ENCODE results near the gene GTF2IRD1. TPM values are rescaled to one million over a fixed set of nuclear protein-coding genes. Genes with fewer than 3 reads are reported as not detected.
A peak's percentile ranks its signal among the peaks of the same experiment; 100 is the strongest.

Gene GTF2IRD1
- total and polyA plus RNA-seq, 9 of the 15 experiments (the other 6 are each of a cell fraction or from before 2014, with no cell fraction given) = 9.1 to 30.2 (median 14.0) TPM

GRCh38 chr7:74417419-74417971 lies 36.2 kb upstream of the GTF2IRD1 start (continued):
- TF ChIP-seq FOXK2 (conservative IDR thresholded peaks at IDR 0.05 in 1 of 2, IDR thresholded peaks at IDR 0.05 in 1 of 2; ENCODE audit: low read depth in 2 of 2) (peak in 1 of 2 experiments; percentile 24; a peak in 1 of 4 replicates), KDM4B (IDR thresholded peaks at IDR 0.05; ENCODE audit: borderline replicate concordance in 2 of 2, low read depth in 1 of 2) (no peak), NELFE (IDR thresholded peaks at IDR 0.05; ENCODE audit: insufficient read depth, insufficient read length) (no peak), ZNF232 (CRISPR knock-in tag; IDR thresholded peaks at IDR 0.05) (no peak), UBTF (IDR thresholded peaks at IDR 0.05; ENCODE audit: borderline replicate concordance in 1 of 2, low read depth in 2 of 2, low read length in 2 of 2) (no peak), TSHZ1 (CRISPR knock-in tag; IDR thresholded peaks at IDR 0.05) (no peak), ZNF224 (CRISPR knock-in tag; IDR thresholded peaks at IDR 0.05) (no peak), ZNF140 (CRISPR knock-in tag; IDR thresholded peaks at IDR 0.05) (no peak), ELK1 (CRISPR knock-in tag; IDR thresholded peaks at IDR 0.05) (no peak), ILK (tag; IDR thresholded peaks at IDR 0.05; ENCODE audit: borderline replicate concordance, low read depth) (no peak), ZNF717 (CRISPR knock-in tag; IDR thresholded peaks at IDR 0.05) (no peak), ZNF280A (IDR thresholded peaks at IDR 0.05; ENCODE audit: low read depth, partially characterized antibody) (no peak), KLF1 (tag; IDR thresholded peaks at IDR 0.05) (no peak), TRIM24 (IDR thresholded peaks at IDR 0.05) (no peak), SMC3 (conservative IDR thresholded peaks at IDR 0.05; ENCODE audit: insufficient read depth, low read depth, low read length) (peak; percentile 99), TAF9B (IDR thresholded peaks at IDR 0.05; ENCODE audit: partially characterized antibody) (no peak), MIER1 (IDR thresholded peaks at IDR 0.05; ENCODE audit: low read depth) (no peak), NCOA1 (IDR thresholded peaks at IDR 0.05; ENCODE audit: low read depth) (no peak), KAT7 (CRISPR knock-in tag; IDR thresholded peaks at IDR 0.05; ENCODE audit: borderline replicate concordance) (no peak), ZNF589 (CRISPR knock-in tag; IDR thresholded peaks at IDR 0.05; ENCODE audit: low read depth) (no peak)
